ENCODE measurements around the gene EFNA3. TPM values are rescaled to one million over a fixed set of nuclear protein-coding genes. Genes with fewer than 3 reads are reported as not detected.

EFNA3 gene
- total RNA-seq, 1 experiment from 2014 or later, result 23.5 TPM

DNA sequence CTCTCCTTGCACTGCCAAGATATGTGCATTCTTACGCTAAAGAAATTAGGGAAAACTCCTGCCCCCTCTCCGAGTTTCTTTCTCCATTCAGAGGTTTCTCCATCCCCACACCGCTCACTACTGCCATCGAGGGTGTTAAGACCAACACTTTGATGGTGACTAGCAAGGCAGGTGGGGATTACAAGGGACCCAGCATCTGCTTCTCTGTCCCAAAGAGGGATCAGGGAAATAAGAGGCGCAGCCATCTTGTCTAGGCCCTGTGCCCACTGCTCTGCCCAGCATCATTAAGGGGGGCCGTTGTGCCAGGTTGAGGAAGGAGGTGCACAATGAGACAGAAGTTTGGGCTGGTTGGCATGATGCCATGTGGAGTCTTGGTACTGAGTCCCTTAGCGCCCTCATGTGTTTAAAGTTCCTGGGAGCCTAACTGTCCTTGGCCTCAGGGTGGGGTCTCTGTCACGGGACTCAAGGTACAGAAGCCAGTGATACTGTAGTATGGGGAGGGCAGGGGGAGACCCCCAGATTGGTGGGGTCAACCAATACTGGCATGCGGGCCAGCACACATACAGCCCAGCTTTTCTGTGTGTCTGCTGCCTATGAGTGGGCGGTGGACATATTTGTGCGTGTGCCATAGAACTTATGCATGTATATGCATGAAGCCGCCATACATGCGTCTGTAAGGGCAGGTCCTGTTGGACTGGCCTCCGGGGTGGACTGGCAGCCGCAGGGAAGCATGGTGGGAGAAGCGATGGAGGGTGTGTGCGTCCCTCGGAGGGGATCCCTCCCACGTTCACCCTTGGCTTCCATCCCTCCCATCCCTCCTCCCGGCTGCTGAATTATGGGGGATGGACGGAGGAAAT, 5.5 kb downstream of the EFNA3 start:
- no peaks in the 10 kb centered on the region for H3F3A ChIP-seq (ENCODE audit: low read length, unreplicated experiment)
- peaks cover 69% of the 10 kb centered on the region for H3K4me1 ChIP-seq (ENCODE audit: insufficient read depth, low read length)

DNA sequence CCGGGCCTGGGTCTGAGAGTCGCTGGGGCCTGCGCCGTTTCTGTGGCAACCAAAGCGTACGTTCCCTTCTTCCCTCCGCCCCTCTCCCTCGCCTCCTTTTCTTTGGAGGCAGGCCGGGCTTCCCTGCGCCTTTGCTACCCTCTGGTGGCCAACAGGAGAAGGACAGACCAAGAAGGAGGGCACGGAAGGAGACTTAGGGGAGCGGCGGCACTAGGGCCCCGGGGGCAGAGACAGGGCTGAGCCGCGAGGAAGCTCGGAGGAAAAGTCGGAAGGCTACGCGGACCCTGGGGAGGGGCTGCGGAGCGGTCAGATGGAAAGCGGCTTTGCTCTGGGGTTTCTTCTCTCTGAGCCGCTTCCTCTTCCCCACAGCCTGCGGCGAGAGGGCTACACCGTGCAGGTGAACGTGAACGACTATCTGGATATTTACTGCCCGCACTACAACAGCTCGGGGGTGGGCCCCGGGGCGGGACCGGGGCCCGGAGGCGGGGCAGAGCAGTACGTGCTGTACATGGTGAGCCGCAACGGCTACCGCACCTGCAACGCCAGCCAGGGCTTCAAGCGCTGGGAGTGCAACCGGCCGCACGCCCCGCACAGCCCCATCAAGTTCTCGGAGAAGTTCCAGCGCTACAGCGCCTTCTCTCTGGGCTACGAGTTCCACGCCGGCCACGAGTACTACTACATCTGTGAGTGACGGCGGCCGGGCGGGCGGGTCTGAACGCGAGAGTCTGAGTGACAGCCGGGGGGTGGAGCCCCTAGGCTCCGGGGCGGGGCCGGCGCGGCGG, 6.3 kb downstream of the EFNA3 start:
- H3K4me2 ChIP-seq (ENCODE audit: low read length), result peak overlapping the region; percentile 99
- TF ChIP-seq, protein P1, sequence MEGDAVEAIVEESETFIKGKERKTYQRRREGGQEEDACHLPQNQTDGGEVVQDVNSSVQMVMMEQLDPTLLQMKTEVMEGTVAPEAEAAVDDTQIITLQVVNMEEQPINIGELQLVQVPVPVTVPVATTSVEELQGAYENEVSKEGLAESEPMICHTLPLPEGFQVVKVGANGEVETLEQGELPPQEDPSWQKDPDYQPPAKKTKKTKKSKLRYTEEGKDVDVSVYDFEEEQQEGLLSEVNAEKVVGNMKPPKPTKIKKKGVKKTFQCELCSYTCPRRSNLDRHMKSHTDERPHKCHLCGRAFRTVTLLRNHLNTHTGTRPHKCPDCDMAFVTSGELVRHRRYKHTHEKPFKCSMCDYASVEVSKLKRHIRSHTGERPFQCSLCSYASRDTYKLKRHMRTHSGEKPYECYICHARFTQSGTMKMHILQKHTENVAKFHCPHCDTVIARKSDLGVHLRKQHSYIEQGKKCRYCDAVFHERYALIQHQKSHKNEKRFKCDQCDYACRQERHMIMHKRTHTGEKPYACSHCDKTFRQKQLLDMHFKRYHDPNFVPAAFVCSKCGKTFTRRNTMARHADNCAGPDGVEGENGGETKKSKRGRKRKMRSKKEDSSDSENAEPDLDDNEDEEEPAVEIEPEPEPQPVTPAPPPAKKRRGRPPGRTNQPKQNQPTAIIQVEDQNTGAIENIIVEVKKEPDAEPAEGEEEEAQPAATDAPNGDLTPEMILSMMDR (conservative IDR thresholded peaks at IDR 0.05; ENCODE audit: low read depth, low read length), result peak; percentile 92
- TF ChIP-seq EZH2 (IDR thresholded peaks at IDR 0.05; ENCODE audit: low read length, unreplicated experiment) (no peak), EZH2phosphoT487 (IDR thresholded peaks at IDR 0.05; ENCODE audit: borderline replicate concordance, low read length) (no peak)
- no peaks in the 10 kb centered on the region for H4K20me1 ChIP-seq (ENCODE audit: low read length)
- no peaks in the 10 kb centered on the region for H3F3A ChIP-seq (ENCODE audit: low read length, unreplicated experiment)
- peak overlapping the region; percentile 96 for H2AFZ ChIP-seq (ENCODE audit: low read length)
- ATAC-seq (peak; percentile 75), DNase-seq (peak; percentile 97)
- H3K4me3 ChIP-seq (ENCODE audit: low read length), result peak overlapping the region; percentile 73
- H3K9me3 ChIP-seq (ENCODE audit: low read length), result no peaks in the 10 kb centered on the region
- ChIA-PET CTCF (interaction anchor here (0.5 to 1.8 kb wide), 25 partner anchors 12 to 731 kb away, joined by 3 to 41 read pairs (median 4); partner anchors contain the start of genes ADAM15, EFNA4, FLAD1 and KRTCAP2), POLR2A (ENCODE audit: unreplicated experiment) (interaction anchor here (0.6 to 0.7 kb wide), 3 partner anchors 33 to 237 kb away, joined by 5 to 27 read pairs (median 14); partner anchors contain the start of gene ADAM15)
- H3K4me1 ChIP-seq (ENCODE audit: insufficient read depth, low read length), result peaks cover 60% of the 10 kb centered on the region
- peak overlapping the region; percentile 77 for H3K9ac ChIP-seq (ENCODE audit: low read length)
- H3K79me2 ChIP-seq (ENCODE audit: low read length), result no peaks in the 10 kb centered on the region
- peaks cover 33% of the 10 kb centered on the region for H3K27me3 ChIP-seq (ENCODE audit: low read length)
- H3K27ac ChIP-seq (ENCODE audit: low read length), result peak overlapping the region; percentile 83
- no peaks in the 10 kb centered on the region for H3K9me2 ChIP-seq (replicated peaks; ENCODE audit: low read length)
- no peaks in the 10 kb centered on the region for H3K36me3 ChIP-seq (ENCODE audit: low read depth, low read length)
- intact Hi-C loops (cut with micrococcal nuclease), result loop anchor here (1.0 to 2.0 kb wide), 5 partner anchors 22 to 416 kb away; partner anchors contain the start of genes EFNA4 and ZBTB7B
- BruUV-seq (replicated peaks), result TSS peak; percentile 84

More for the DNA sequence above, 5.5 kb downstream of the EFNA3 start:
- Histone ChIP-seq H3K27me3 (ENCODE audit: low read length) (peaks cover 41% of the 10 kb centered on the region), H3K4me3 (ENCODE audit: low read length) (peak overlapping the region; percentile 73), H3K79me2 (ENCODE audit: low read length) (no peaks in the 10 kb centered on the region), H4K20me1 (ENCODE audit: low read length) (no peaks in the 10 kb centered on the region), H3K9me3 (ENCODE audit: low read length) (no peaks in the 10 kb centered on the region), H3K27ac (ENCODE audit: low read length) (no peak overlapping the region), H3K9ac (ENCODE audit: low read length) (no peak overlapping the region), H2AFZ (ENCODE audit: low read length) (peak overlapping the region; percentile 96), H3K9me2 (replicated peaks; ENCODE audit: low read length) (no peaks in the 10 kb centered on the region), H3K4me2 (ENCODE audit: low read length) (peak overlapping the region; percentile 99), H3K36me3 (ENCODE audit: low read depth, low read length) (no peaks in the 10 kb centered on the region)
- BruUV-seq (replicated peaks), result no TSS peak
- TF ChIP-seq, protein P1 (conservative IDR thresholded peaks at IDR 0.05; ENCODE audit: low read depth, low read length), result peak; percentile 61
- TF ChIP-seq EZH2phosphoT487 (IDR thresholded peaks at IDR 0.05; ENCODE audit: borderline replicate concordance, low read length) (no peak), EZH2 (IDR thresholded peaks at IDR 0.05; ENCODE audit: low read length, unreplicated experiment) (no peak)
- intact Hi-C loops (cut with micrococcal nuclease), result loop anchor here (1.0 to 2.0 kb wide), 3 partner anchors 21 to 81 kb away; partner anchors contain the start of genes EFNA4 and ZBTB7B
- ATAC-seq, result no peak; the same call in 1 of the 2 replicates
- ChIA-PET CTCF (interaction anchor here (0.6 to 1.8 kb wide), 13 partner anchors 14 to 524 kb away, joined by 3 to 41 read pairs (median 9); partner anchors contain the start of genes ADAM15, EFNA4, KRTCAP2 and PMVK), POLR2A (ENCODE audit: unreplicated experiment) (interaction anchor here (0.6 kb wide), 1 partner anchor 238 kb away, joined by 5 read pairs; no protein-coding TSS in a partner anchor)
- peak; percentile 71 for DNase-seq

All from PC-3 (cell line).